Activated effector memory CD4-positive, alpha-beta T cell treated with anti-CD3 and anti-CD28 coated beads, Interleukin-2, amount 50 U/mL, for 16 hours (primary cell): ENCODE measurements around the gene LPXN.

Experiments used
- DNase-seq: peaks from one replicate; pipeline ENCODE4 v3.0.0-alpha.2; 2020

LPXN gene

DNA sequence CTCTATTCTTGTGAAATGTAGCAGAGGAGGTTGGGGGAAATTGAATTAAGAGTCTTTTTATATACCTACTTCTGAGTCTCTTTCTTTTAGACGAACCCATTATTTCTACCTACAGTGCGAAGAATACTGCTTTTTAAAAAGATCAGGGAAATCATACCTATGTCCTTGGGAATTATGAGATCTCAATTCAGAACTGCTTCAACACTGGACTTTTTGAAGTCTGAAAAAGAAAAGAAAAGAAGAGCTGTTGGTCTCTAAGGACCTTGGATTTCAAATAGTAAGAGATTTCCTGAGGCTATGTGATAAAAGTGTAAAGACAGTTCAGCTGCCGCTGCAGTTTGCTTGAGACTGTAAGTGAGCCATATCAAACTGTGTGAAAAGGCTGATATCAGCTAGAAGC lies 64.0 kb downstream of the LPXN start:
- DNase-seq = no peak

DNA sequence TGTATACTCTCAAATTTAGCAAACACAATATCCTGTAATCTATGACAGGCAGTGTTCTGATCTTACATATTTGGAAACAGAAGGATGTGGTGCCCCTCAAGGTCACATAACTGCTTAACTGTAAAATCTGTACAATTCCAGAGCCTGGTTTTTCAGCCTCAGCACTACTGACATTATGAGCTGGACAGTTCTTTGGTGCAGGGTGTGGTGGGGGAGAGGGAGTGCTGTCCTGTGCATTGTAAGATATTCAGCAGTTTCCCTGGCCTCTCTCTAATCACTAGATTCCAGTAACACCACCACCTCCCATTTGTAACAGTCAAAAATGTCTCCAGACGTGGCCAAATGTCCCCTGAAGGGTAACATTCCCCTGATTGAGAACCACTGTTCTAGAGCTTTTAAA lies 65.9 kb downstream of the LPXN start:
- no peak for DNase-seq

DNA sequence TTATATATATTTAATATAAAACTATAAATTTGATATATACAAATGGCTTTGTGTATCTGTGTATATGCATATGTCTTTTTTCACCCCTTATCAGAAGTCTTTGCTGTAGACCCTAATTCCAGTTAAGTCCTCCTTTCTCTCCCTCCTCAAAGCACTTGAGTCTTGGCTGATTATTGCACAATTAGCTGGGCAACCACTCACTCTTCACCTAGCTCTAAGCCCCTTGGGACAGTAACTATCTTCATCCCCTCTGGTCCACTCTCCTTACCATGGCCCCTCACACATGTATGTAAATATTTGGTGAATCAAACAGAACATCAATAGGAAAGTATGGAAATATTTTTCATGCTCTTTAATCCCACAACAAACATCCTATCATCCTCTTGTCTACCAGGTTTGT lies 66.8 kb downstream of the LPXN start:
- DNase-seq = no peak

DNA sequence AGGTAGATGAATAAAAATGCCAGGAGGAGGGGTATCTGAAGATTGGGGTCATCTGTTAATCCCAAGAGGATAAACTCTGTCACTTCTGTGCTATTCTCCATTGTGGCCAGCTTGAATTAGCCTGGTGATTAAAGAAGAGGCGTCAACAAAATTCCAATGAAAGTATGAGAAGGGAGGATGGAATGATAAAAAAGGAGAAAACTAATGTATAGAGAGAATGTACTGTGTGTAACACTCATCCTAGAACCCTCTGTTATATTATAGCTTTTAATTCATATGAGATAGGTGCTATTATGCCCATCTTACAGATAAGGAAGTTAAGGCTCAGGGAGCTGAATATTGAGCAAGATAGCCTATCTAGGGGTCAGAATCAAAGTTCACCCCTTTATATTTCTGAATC lies 67.7 kb downstream of the LPXN start, which contains the start of gene OR5B21:
Gene OR5B21 (minus strand): TSS at position 101 of the 400 bp plus-strand sequence. CDS start 0 bp downstream, at position 101.
- DNase-seq = no peak

DNA sequence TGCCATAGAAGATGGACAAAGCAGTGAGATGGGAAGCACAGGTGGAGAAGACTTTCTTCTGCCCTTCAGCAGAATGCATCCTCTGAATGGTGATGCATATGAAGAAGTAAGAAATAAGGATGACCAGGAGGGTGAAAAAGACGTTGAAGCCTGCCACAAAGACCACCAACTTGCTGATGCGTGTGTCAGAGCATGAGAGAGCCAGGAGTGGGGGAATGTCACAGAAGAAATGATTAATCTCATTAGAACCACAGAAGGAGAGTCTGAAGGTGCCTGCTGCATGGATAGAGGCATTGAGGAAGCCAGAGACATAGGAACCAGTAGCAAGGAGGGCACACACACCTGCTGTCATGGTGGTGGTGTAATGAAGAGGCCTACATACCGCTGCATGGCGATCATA lies 68.3 kb downstream of the LPXN start:
- no peak for DNase-seq

DNA sequence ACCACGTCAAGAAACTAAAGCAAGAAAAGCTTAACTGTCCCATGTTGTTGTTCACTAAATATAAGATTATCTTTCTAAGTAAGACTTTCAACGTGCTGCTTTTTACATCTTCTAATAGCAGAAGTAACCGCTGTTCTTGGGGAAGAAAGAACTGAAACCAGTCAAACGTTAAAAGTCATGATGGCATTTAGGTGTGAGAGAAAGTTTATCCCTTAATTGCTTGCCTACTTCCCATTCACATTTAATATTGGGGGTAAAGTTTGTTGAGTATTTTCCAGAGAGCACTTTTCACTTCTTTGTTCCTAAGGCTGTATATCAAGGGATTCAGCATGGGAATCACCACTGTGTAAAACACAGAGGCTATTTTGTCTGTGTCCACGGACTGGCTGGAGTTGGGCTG lies 68.7 kb downstream of the LPXN start:
- DNase-seq = no peak

DNA sequence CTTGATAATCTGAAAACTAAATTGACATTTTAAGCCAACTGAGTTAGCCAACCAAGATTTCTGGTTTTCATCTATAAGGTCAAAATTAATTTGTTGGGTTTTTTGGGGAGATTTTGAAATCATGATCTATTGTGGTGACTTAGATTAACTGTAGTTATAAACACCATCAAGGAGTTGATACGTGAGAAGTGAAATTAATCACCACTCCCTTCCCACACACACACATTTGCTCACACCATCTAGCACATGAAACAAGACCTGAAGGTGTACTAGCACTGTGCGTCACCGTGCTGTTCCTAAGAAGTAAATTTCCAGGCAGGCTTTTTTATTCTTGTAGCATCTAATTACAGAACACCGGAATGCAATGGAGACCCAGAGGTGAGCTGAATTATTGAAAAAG lies 69.8 kb downstream of the LPXN start:
- no peak for DNase-seq

DNA sequence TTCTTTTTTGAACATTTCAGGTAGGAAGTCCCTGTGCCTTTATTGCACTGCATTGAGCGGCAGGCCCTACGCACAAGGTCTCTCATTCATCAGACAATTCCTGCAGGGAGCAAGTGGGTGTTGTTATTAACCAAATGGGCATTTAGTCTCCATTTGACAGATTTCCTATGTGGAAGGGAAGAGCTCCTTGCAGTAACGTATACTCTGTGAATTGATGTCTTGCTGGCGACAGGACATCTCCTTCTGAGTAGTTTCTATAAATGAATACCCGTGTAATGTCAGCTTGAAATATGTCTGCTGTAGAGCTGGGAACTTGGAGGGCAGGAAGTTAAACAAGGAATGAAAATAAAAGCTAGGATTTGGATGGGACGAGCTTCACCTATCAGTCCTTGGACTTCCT lies 71.4 kb downstream of the LPXN start:
- DNase-seq = no peak

DNA sequence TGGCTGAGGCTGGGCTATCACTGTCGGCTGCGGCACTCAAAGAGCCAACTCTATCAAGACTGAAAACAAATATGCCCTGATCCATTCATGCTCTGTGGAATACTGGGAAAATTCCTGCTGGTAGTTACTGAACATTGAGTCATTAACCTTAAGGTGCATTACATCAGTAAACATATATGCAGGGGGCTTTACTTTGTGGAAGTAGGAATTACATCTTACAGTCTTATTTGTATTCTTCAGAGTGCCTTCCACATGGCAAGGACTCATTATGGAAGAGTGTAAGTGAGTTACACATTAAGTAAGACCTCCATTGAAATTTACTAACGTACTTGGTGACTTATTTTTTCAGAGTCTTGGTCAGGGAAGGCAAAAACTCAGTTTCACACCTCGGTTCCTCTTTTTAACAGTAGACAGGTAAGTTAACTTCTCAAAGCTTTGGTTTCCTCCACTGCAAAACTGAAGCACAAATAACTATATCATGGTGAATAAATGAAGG lies 72.2 kb downstream of the LPXN start:
- DNase-seq = no peak

DNA sequence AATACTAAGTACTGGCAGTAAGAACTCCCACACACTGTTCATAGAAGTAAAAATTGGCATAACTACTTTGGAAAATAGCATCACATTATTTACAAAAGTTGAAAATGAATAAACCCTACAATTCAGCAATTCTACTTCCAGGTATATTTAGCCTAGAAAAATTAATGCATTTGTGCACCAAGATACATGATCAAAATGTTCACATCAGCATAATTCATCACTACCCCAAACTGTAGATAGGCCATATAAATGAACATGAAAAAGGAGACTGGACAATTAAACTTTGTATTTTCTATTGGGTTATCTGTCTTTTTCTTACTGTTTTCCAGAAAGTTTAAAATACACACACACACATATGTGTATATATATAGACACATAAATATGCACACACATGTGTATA lies 73.7 kb downstream of the LPXN start:
- DNase-seq = no peak

DNA sequence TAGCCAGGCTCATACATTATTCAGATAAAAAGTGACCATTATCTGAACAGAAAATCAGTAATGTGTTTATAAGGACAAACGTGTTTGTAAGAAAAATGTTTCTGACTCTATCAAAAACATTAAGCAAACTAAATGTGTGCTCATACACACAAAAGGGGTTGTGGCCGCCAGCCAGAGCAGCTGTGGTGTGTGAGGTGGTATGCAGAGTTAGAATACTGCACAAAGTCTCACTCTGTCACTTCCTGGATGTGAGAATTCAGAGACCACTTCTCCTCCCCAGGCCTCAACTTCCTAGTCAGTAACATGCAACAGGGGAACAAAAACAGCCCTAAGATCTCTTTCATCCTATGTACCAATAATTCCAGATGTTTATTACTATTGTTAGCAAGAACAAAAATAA lies 77.2 kb downstream of the LPXN start:
- no peak for DNase-seq

DNA sequence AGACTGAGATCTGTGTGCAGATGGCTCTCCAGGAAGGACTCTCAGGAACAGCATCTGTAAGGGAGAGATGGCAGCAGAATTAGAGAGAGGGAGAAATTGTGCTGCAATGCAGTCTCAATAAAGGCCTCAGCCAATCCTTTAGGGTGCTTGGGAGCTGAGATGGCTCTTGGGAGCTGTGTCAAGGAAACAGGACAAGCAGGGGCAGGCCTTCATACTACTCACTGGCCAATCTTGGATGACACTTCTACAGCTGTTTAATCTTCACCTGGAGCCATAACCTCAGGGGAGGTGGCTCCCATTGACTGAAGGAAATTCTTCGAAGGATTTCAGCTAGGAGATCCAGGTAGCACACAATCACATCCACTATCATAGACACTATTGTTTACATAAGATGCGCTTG lies 77.7 kb downstream of the LPXN start:
- no peak for DNase-seq

DNA sequence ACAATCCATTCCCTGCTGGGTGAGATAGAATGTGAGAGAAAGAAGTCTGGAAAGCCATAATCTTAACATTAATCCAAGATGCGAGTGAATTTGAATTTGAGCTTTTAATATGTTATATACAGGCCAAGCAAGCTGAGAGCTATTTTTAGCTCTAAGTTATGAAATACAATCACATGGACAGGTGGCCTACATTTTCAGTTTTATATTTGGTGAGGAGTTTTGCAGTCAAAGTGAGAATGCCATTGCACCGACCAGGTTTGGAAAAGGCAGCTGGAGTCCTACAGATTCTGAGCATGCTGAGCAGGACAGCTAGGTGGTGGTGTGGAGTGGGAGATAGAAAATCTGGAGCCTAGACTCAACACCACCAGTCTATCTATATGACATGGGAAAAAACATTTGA lies 79.8 kb downstream of the LPXN start:
- no peak for DNase-seq

DNA sequence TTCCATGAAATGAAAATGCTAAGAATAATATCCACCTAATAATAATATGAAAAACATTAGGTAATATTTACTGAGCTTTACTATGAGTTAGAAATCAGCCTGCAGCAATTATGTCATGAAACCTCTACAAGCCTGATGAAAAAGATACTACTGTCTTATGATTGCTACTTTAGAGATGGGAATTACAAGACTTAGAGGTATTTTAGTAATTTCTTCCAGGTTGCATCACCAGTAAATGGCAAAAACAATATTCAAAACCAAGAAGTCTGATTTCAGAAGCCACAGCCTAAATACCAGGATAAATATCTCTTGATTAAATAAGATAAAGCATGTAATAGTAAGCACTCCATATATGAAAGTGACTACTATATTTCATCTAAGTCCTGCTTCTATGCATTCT lies 81.6 kb downstream of the LPXN start:
- DNase-seq = no peak

DNA sequence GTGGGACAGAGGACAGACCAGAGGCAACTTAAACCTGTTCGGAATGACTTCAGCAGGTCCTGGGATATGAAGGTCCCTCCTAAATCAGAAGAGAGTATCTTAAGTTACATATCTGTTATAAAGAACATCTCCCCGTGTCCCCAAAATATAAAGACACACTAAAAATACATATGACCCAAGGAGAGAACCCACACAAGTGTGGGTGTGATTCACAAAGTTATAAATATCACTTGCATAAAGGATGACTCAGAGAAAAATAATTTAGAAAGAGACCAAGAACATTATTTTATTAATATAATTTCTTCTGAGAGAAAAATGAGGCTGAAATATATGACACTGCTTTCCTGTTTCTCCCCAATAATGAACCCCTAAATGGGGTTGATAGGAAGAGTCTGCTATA lies 82.0 kb downstream of the LPXN start:
- DNase-seq = no peak

DNA sequence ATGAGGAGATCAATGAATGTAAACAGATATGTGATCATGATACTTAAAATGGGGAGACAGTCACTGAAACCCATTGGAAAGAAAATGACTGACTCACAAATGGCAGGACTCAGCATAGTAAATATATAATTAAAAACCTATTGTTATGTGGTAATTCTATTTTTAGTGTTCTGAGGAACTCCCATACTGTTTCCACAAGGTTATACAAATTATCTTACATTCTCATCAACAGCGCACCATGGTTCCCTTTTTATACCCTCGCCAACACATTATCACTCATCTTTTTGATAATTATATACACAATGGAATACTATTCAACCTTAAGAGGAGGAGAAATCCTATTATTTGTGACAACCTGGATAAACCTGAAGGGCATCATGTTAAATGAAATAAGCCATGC lies 84.8 kb downstream of the LPXN start:
- no peak for DNase-seq

DNA sequence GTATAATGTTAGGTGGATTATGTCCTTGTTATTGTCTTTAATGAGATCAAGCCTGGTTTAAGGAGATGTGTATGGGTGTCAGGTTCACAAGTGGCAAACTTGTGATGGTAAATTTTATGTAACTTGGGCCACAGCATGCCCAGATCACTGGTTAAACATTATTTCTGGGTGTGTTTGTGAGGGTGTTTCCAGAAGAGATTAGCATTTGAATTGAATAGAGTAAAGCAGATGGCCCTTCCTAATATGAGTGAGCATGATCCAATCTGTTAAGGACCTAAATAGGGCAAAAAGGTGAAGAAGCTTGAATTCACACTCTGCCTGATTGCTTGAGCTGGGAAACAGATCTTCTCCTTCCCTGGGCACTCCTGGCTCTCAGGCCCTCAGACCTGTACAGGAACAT lies 88.5 kb downstream of the LPXN start:
- DNase-seq = no peak

DNA sequence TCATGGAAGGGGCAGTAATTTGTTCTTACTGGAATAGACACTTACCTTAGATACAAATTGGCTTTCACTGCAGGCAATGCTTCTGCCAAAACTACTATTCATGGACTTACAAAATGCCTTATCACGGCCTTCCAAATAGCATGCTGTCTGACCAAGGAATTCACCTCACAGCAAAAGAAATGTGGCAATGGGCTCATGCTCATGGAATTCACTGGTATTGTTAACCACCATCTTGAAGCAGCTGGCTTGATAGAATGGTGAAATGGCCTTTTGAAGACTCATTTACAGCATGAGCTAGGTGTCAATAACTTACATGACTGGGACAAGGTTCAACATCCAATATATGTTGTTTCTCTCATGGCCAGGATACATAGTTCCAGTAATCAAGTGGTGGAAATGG lies 89.7 kb downstream of the LPXN start:
- no peak for DNase-seq
